ENCODE measurements around the gene SIPA1L3. TPM values are rescaled to one million over a fixed set of nuclear protein-coding genes. Genes with fewer than 3 reads are reported as not detected.

SIPA1L3 gene
- total and polyA plus RNA-seq, 2 of the 13 experiments (the other 11 are each of a cell fraction or from before 2014, with no cell fraction given) = 5.5 to 7.7 TPM

DNA sequence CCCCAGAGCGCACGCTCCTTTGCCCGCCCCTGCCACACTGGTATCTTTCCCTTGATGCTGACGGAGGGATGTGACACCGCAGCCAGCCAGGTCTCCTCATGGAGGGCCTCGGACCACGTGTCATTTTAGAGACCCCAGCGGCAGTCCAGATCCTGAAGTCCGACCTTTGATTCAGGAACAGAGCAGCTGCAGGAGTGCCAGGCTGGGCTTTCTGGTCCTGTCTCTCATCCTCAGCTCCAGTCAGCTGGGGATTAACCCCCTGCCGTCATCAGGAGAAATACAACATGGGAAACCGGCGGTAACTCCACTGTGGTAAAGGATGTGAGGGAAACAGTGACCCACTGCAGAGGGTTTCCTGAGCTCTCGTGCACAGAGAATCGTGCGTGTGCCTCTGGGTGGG lies 140.6 kb downstream of the SIPA1L3 start (continued):
- TF ChIP-seq, protein P1, sequence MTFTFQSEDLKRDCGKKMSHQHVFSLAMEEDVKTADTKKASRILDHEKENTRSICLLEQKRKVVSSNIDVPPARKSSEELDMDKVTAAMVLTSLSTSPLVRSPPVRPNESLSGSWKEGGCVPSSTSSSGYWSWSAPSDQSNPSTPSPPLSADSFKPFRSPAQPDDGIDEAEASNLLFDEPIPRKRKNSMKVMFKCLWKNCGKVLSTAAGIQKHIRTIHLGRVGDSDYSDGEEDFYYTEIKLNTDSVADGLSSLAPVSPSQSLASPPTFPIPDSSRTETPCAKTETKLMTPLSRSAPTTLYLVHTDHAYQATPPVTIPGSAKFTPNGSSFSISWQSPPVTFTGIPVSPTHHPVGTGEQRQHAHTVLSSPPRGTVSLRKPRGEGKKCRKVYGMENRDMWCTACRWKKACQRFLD (CRISPR knock-in tag; IDR thresholded peaks at IDR 0.05; ENCODE audit: borderline replicate concordance) = no peak

DNA sequence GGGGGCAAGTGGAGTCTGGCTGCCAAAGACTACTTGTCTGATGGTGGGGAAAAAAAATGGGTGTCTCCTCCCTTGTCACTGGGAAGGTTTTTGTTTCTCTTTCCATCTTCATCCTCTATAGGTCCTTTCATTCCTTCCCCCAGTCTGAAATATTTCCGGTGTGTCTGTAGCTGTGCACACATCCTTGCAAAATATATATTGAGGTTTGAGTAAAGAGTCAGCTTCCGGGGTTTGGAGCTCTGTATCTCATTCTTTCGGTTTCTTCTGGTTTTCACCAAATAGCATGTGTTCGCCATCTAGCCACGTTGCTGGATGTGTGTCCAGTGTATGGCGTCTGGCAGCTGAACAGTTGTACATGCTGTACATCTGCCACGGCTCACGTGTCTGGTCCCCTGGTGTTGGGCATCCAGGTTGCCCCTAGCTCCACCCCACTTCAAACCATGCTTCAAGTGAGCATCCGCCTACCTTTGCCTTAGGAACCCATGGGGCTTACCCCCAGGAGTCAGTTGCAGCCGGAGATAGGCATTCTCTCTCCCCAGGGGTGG lies 142.2 kb downstream of the SIPA1L3 start:
- no peaks in the 10 kb centered on the region for H3K27me3 ChIP-seq (ENCODE audit: control insufficient read depth in 1 of 2, insufficient read depth in 2 of 2, low read length in 2 of 2)
- H3K4me1 ChIP-seq (ENCODE audit: insufficient read depth, low read length) = no peaks in the 10 kb centered on the region
- H3K4me3 ChIP-seq (replicated peaks in 1 of 3; ENCODE audit: insufficient read depth in 1 of 3, low read depth in 2 of 3, low read length in 3 of 3) = no peak overlapping the region
- no peak overlapping the region for H2AFZ ChIP-seq (ENCODE audit: low read length)
- H3K36me3 ChIP-seq (replicated peaks in 1 of 2; ENCODE audit: control insufficient read depth in 1 of 2, insufficient read depth in 2 of 2, low read length in 2 of 2) = no peaks in the 10 kb centered on the region
- H3K4me2 ChIP-seq (ENCODE audit: low read depth, low read length) = no peak overlapping the region
- 94% methylated on average over 10 of the region's 10 CpGs for WGBS (ENCODE audit: low lambda C conversion rate)
- intact Hi-C loops (cut with micrococcal nuclease; ENCODE audit: unreplicated experiment) (no loop called here), in situ Hi-C loops (cut with HindIII; ENCODE audit: extremely low pct_ligation_motif_present, low pct_unique_long_range_greater_than_20kb) (no loop called here)
- ATAC-seq (no peak), FAIRE-seq (no peak), DNase-seq (ENCODE audit: low spot score) (no peak)
- CTCF ChIA-PET (ENCODE audit: low intra/inter-chr PET ratio, low total read pairs) = no interaction called here
- no TSS peak for BruUV-seq (replicated peaks)
- H3K27ac ChIP-seq (ENCODE audit: extremely low read length, insufficient read depth, low read length) = no peak overlapping the region
- H3K79me2 ChIP-seq (ENCODE audit: insufficient read depth, low read length) = no peaks in the 10 kb centered on the region
- POLR2A ChIA-PET = no interaction called here
- H4K20me1 ChIP-seq (ENCODE audit: insufficient read depth, low read length) = no peaks in the 10 kb centered on the region
- no peaks in the 10 kb centered on the region for H3K9me3 ChIP-seq (ENCODE audit: low read length)
- H3K9ac ChIP-seq (ENCODE audit: insufficient read depth, low read depth, low read length) = no peak overlapping the region
- TF ChIP-seq ZNF383 (CRISPR knock-in tag; IDR thresholded peaks at IDR 0.05; ENCODE audit: borderline replicate concordance) (no peak), CREM (IDR thresholded peaks at IDR 0.05) (no peak), CREM (CRISPR knock-in tag; IDR thresholded peaks at IDR 0.05) (no peak), DNMT3B (CRISPR knock-in tag; conservative IDR thresholded peaks at IDR 0.05) (no peak), SCMH1 (CRISPR knock-in tag; IDR thresholded peaks at IDR 0.05; ENCODE audit: borderline replicate concordance) (no peak), SALL1 (CRISPR knock-in tag; IDR thresholded peaks at IDR 0.05) (no peak)
- TF ChIP-seq, protein P2, sequence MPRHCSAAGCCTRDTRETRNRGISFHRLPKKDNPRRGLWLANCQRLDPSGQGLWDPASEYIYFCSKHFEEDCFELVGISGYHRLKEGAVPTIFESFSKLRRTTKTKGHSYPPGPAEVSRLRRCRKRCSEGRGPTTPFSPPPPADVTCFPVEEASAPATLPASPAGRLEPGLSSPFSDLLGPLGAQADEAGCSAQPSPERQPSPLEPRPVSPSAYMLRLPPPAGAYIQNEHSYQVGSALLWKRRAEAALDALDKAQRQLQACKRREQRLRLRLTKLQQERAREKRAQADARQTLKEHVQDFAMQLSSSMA (CRISPR knock-in tag; IDR thresholded peaks at IDR 0.05) = no peak
- TF ChIP-seq, protein P3, sequence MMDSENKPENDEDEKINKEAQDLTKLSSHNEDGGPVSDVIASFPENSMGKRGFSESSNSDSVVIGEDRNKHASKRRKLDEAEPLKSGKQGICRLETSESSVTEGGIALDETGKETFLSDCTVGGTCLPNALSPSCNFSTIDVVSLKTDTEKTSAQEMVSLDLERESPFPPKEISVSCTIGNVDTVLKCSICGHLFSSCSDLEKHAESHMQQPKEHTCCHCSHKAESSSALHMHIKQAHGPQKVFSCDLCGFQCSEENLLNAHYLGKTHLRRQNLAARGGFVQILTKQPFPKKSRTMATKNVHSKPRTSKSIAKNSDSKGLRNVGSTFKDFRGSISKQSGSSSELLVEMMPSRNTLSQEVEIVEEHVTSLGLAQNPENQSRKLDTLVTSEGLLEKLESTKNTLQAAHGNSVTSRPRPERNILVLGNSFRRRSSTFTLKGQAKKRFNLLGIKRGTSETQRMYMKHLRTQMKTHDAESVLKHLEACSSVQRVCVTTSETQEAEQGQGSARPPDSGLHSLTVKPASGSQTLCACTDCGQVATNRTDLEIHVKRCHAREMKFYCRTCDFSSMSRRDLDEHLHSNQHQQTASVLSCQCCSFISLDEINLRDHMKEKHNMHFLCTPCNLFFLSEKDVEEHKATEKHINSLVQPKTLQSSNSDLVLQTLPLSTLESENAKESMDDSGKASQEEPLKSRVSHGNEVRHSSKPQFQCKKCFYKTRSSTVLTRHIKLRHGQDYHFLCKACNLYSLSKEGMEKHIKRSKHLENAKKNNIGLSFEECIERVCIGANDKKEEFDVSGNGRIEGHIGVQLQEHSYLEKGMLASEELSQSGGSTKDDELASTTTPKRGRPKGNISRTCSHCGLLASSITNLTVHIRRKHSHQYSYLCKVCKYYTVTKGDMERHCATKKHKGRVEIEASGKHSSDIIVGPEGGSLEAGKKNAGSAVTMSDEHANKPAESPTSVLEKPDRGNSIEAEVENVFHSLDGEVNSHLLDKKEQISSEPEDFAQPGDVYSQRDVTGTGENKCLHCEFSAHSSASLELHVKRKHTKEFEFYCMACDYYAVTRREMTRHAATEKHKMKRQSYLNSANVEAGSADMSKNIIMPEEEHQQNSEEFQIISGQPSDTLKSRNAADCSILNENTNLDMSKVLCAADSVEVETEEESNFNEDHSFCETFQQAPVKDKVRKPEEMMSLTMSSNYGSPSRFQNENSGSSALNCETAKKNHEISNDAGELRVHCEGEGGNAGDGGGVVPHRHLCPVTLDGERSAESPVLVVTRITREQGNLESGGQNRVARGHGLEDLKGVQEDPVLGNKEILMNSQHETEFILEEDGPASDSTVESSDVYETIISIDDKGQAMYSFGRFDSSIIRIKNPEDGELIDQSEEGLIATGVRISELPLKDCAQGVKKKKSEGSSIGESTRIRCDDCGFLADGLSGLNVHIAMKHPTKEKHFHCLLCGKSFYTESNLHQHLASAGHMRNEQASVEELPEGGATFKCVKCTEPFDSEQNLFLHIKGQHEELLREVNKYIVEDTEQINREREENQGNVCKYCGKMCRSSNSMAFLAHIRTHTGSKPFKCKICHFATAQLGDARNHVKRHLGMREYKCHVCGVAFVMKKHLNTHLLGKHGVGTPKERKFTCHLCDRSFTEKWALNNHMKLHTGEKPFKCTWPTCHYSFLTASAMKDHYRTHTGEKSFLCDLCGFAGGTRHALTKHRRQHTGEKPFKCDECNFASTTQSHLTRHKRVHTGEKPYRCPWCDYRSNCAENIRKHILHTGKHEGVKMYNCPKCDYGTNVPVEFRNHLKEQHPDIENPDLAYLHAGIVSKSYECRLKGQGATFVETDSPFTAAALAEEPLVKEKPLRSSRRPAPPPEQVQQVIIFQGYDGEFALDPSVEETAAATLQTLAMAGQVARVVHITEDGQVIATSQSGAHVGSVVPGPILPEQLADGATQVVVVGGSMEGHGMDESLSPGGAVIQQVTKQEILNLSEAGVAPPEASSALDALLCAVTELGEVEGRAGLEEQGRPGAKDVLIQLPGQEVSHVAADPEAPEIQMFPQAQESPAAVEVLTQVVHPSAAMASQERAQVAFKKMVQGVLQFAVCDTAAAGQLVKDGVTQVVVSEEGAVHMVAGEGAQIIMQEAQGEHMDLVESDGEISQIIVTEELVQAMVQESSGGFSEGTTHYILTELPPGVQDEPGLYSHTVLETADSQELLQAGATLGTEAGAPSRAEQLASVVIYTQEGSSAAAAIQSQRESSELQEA (CRISPR knock-in tag; IDR thresholded peaks at IDR 0.05; ENCODE audit: not compliant biosample characterization) = no peak
- TF ChIP-seq, protein P4, sequence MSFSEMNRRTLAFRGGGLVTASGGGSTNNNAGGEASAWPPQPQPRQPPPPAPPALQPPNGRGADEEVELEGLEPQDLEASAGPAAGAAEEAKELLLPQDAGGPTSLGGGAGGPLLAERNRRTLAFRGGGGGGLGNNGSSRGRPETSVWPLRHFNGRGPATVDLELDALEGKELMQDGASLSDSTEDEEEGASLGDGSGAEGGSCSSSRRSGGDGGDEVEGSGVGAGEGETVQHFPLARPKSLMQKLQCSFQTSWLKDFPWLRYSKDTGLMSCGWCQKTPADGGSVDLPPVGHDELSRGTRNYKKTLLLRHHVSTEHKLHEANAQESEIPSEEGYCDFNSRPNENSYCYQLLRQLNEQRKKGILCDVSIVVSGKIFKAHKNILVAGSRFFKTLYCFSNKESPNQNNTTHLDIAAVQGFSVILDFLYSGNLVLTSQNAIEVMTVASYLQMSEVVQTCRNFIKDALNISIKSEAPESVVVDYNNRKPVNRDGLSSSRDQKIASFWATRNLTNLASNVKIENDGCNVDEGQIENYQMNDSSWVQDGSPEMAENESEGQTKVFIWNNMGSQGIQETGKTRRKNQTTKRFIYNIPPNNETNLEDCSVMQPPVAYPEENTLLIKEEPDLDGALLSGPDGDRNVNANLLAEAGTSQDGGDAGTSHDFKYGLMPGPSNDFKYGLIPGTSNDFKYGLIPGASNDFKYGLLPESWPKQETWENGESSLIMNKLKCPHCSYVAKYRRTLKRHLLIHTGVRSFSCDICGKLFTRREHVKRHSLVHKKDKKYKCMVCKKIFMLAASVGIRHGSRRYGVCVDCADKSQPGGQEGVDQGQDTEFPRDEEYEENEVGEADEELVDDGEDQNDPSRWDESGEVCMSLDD (CRISPR knock-in tag; IDR thresholded peaks at IDR 0.05; ENCODE audit: borderline replicate concordance) = no peak
